ENCODE measurements around the gene OTUB2. TPM values are rescaled to one million over a fixed set of nuclear protein-coding genes. Genes with fewer than 3 reads are reported as not detected.

OTUB2 gene
- total and polyA plus RNA-seq, 2 donors (not counting 3 experiments of a cell fraction or from before 2014, with no cell fraction given) = 0.70 to 1.6 TPM

GRCh38 chr14:93996130-93996695, 29.9 kb upstream of the OTUB2 start:
- Histone ChIP-seq H3K4me2 (ENCODE audit: insufficient read depth, low read length) (no peak overlapping the region), H3K27ac (ENCODE audit: insufficient read depth, low read depth, low read length) (no peak overlapping the region), H3K4me3 (replicated peaks in 1 of 3; ENCODE audit: insufficient read depth in 1 of 3, low read depth in 1 of 3, low read length in 3 of 3) (no peak overlapping the region), H3K27me3 (ENCODE audit: control insufficient read depth in 2 of 2, insufficient read depth in 2 of 2, low read length in 2 of 2) (no peaks in the 10 kb centered on the region), H3K79me2 (ENCODE audit: control insufficient read depth, insufficient read depth, low read length) (no peaks in the 10 kb centered on the region), H3K36me3 (ENCODE audit: control insufficient read depth in 2 of 2, extremely low read depth in 1 of 2, insufficient read depth in 2 of 2, low read length in 2 of 2) (no peaks in the 10 kb centered on the region), H3K9me1 (replicated peaks; ENCODE audit: control insufficient read depth, extremely low read depth, insufficient read depth, low read length) (no peaks in the 10 kb centered on the region), H2AFZ (ENCODE audit: low read depth, low read length) (no peak overlapping the region), H3K4me1 (ENCODE audit: control insufficient read depth, extremely low read depth, insufficient read depth, low read length) (no peaks in the 10 kb centered on the region), H3K9ac (replicated peaks; ENCODE audit: extremely low read depth, insufficient read depth, low read length) (no peak overlapping the region), H4K20me1 (replicated peaks; ENCODE audit: control insufficient read depth, extremely low read depth, insufficient read depth, low read length) (no peaks in the 10 kb centered on the region), H3K9me3 (replicated peaks; ENCODE audit: control insufficient read depth, insufficient read depth, low read length) (no peaks in the 10 kb centered on the region)
- FAIRE-seq (no peak), DNase-seq (ENCODE audit: low read depth, low spot score) (no peak)
- intact Hi-C loops (cut with micrococcal nuclease) = no loop called here
- no TSS peak for BruUV-seq (replicated peaks)
- ChIA-PET POLR2A (no interaction called here), CTCF (interaction anchor here (12.5 kb wide), 1 partner anchor 57 kb away, joined by 368 read pairs; no protein-coding TSS in a partner anchor)
- no peak for TF ChIP-seq GATA2 (IDR thresholded peaks at IDR 0.05; ENCODE audit: insufficient read depth, insufficient read length, low read depth, low read length)
- TF ChIP-seq, protein P1, sequence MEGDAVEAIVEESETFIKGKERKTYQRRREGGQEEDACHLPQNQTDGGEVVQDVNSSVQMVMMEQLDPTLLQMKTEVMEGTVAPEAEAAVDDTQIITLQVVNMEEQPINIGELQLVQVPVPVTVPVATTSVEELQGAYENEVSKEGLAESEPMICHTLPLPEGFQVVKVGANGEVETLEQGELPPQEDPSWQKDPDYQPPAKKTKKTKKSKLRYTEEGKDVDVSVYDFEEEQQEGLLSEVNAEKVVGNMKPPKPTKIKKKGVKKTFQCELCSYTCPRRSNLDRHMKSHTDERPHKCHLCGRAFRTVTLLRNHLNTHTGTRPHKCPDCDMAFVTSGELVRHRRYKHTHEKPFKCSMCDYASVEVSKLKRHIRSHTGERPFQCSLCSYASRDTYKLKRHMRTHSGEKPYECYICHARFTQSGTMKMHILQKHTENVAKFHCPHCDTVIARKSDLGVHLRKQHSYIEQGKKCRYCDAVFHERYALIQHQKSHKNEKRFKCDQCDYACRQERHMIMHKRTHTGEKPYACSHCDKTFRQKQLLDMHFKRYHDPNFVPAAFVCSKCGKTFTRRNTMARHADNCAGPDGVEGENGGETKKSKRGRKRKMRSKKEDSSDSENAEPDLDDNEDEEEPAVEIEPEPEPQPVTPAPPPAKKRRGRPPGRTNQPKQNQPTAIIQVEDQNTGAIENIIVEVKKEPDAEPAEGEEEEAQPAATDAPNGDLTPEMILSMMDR (IDR thresholded peaks at IDR 0.05; ENCODE audit: extremely low read depth in 1 of 2, insufficient read depth in 1 of 2, low read depth in 1 of 2, low read length in 2 of 2) = no peak
- TF ChIP-seq, protein P2, sequence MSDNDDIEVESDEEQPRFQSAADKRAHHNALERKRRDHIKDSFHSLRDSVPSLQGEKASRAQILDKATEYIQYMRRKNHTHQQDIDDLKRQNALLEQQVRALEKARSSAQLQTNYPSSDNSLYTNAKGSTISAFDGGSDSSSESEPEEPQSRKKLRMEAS (IDR thresholded peaks at IDR 0.05; ENCODE audit: insufficient read depth, insufficient read length) = no peak
- no peak for TF ChIP-seq JUN (IDR thresholded peaks at IDR 0.05; ENCODE audit: borderline replicate concordance, insufficient read depth, insufficient read length, low read depth)
- no peak for TF ChIP-seq POLR2A (IDR thresholded peaks at IDR 0.05; ENCODE audit: low read depth, low read length)
- no peak for TF ChIP-seq EZH2 (IDR thresholded peaks at IDR 0.05; ENCODE audit: borderline replicate concordance, low read depth, low read length, severe bottlenecking)
- TF ChIP-seq FOS (IDR thresholded peaks at IDR 0.05; ENCODE audit: borderline replicate concordance, insufficient read depth, low read length) = no peak
- TF ChIP-seq POLR2AphosphoS5 (IDR thresholded peaks at IDR 0.05; ENCODE audit: insufficient read depth, low read depth, low read length) = no peak
- dilution Hi-C loops (cut with MboI; ENCODE audit: extremely low pct_ligation_motif_present, low sequenced_read_pairs) = no loop called here
